Caco-2 (cell line): ENCODE results near the gene ASB15. TPM values are rescaled to one million over a fixed set of nuclear protein-coding genes. Genes with fewer than 3 reads are reported as not detected.
A peak's percentile ranks its signal among the peaks of the same experiment; 100 is the strongest.

ENCODE experiments used
- BruUV-seq: library from RNA; stranded (reverse); fragments of 400-500 nt; replicated peaks from 2 replicates; lab custom pipeline; 2021; lab: Mats Ljungman, UMichigan
- CTCF ChIA-PET: fragments of 300-600 bp; sonication (Branson Sonifier 250); formaldehyde crosslinking; loops from one replicate; lab custom pipeline; 2022; ENCODE audit warnings: antibody characterized with exemption; lab: Charles Lee
- POLR2A ChIA-PET: fragments of 300-600 bp; sonication (Branson Sonifier 250); formaldehyde crosslinking; loops from one replicate; lab custom pipeline; 2022; ENCODE audit warnings: antibody characterized with exemption; lab: Charles Lee
- DNase-seq, 2 experiments: peaks; one replicate each; pipeline versions ENCODE4 v3.0.0 to v3.0.0-alpha.2; 2020 to 2022
- H3K27me3 ChIP-seq: replicated peaks from 2 replicates; pipeline ENCODE4 v1.6.0; 2011; ENCODE audit warnings: low read length; ENCODE audit not compliant: control insufficient read depth, insufficient read depth
- H3K36me3 ChIP-seq: 2 replicates; pipeline ENCODE4 v1.5.1; 2011; ENCODE audit warnings: low read length; ENCODE audit not compliant: control insufficient read depth, insufficient read depth
- H3K4me1 ChIP-seq: fragments of 250-450 bp; sonication (Bioruptor Pico); 2 replicates; pipeline ENCODE4 v1.5.1; 2020; ENCODE audit warnings: mild to moderate bottlenecking
- H3K4me3 ChIP-seq: 2 replicates; pipeline ENCODE4 v1.5.1; 2011; ENCODE audit warnings: low read depth, mild to moderate bottlenecking, control low read depth, low read length
- H3K9me3 ChIP-seq: fragments of 250-450 bp; sonication (Bioruptor Pico); 2 replicates; pipeline ENCODE4 v1.5.1; 2020; ENCODE audit warnings: mild to moderate bottlenecking, moderate library complexity
- H3K27ac Mint-ChIP-seq: one replicate; pipeline ENCODE4 v1.8.0; 2022; ENCODE audit warnings: mixed read lengths; ENCODE audit not compliant: unreplicated experiment
- H3K27me3 Mint-ChIP-seq: one replicate; pipeline ENCODE4 v1.8.0; 2022; ENCODE audit warnings: mixed read lengths; ENCODE audit not compliant: insufficient read depth, unreplicated experiment
- H3K36me3 Mint-ChIP-seq: one replicate; pipeline ENCODE4 v1.8.0; 2022; ENCODE audit warnings: mild to moderate bottlenecking, mixed read lengths; ENCODE audit not compliant: insufficient read depth, unreplicated experiment
- H3K4me1 Mint-ChIP-seq: one replicate; pipeline ENCODE4 v1.8.0; 2022; ENCODE audit warnings: low read depth, mixed read lengths; ENCODE audit not compliant: unreplicated experiment
- H3K4me3 Mint-ChIP-seq: one replicate; pipeline ENCODE4 v1.8.0; 2022; ENCODE audit warnings: mild to moderate bottlenecking, moderate library complexity, mixed read lengths; ENCODE audit not compliant: unreplicated experiment
- H3K9me3 Mint-ChIP-seq: one replicate; pipeline ENCODE4 v1.8.0; 2022; ENCODE audit warnings: mixed read lengths; ENCODE audit not compliant: unreplicated experiment
- CTCF ChIP-seq, 2 experiments: fragments of 200-600 bp in 1 of 2; IDR thresholded peaks; 1 replicate in 1 of 2; 2 replicates in 1 of 2; pipeline versions ENCODE4 v1.5.1 to v1.8.0; 2011 to 2022; ENCODE audit warnings: antibody characterized with exemption in 1 of 2, control low read depth in 1 of 2, inconsistent platforms in 1 of 2, low read depth in 1 of 2, low read length in 1 of 2, mild to moderate bottlenecking in 1 of 2, moderate library complexity in 1 of 2; ENCODE audit not compliant: insufficient read depth in 1 of 2, severe bottlenecking in 1 of 2, unreplicated experiment in 1 of 2
- intact Hi-C: fragments of 100-400 bp; cut with micrococcal nuclease; formaldehyde crosslinking; loops from one replicate; pipeline ENCODE4 v1.10.0; 2022; ENCODE audit not compliant: unreplicated experiment
- total RNA-seq: library from RNA; stranded (reverse); gene quantifications from 2 replicates; pipeline ENCODE4 v1.2.3, GENCODE V29; 2022

ASB15 gene
- total RNA-seq, 1 experiment from 2014 or later = not detected

- ChIA-PET CTCF (no interaction called here), POLR2A (no interaction called here)
- H3K4me1 Mint-ChIP-seq = peaks cover 5% of the 10 kb centered on the region
- H3K4me3 Mint-ChIP-seq = no peak overlapping the region
- no peaks in the 10 kb centered on the region for H3K9me3 Mint-ChIP-seq
- H3K27me3 Mint-ChIP-seq = peaks cover 5% of the 10 kb centered on the region
- Histone ChIP-seq H3K4me1 (no peaks in the 10 kb centered on the region), H3K36me3 (no peaks in the 10 kb centered on the region), H3K27me3 (no peaks in the 10 kb centered on the region), H3K4me3 (no peak overlapping the region), H3K9me3 (no peaks in the 10 kb centered on the region)
- H3K36me3 Mint-ChIP-seq = no peaks in the 10 kb centered on the region
- BruUV-seq = no TSS peak
- intact Hi-C loops = no loop called here
- no peak overlapping the region for H3K27ac Mint-ChIP-seq
- no peak for TF ChIP-seq CTCF (IDR thresholded peaks at IDR 0.05; ENCODE audit: insufficient read depth in 1 of 2, low read depth in 1 of 2, low read length in 1 of 2, severe bottlenecking in 1 of 2, unreplicated experiment in 1 of 2)
- DNase-seq = no peak
These were observed 17.8 kb upstream of the ASB15 start for GRCh38 chr7:123583821-123584220.

GRCh38 chr7:123588376-123588775, 13.2 kb upstream of the ASB15 start:
- no peak overlapping the region for H3K27ac Mint-ChIP-seq
- no peak overlapping the region for H3K4me3 Mint-ChIP-seq
- Histone ChIP-seq H3K4me1 (no peaks in the 10 kb centered on the region), H3K9me3 (no peaks in the 10 kb centered on the region), H3K36me3 (no peaks in the 10 kb centered on the region), H3K4me3 (no peak overlapping the region), H3K27me3 (no peaks in the 10 kb centered on the region)
- BruUV-seq = no TSS peak
- TF ChIP-seq CTCF (IDR thresholded peaks at IDR 0.05; ENCODE audit: insufficient read depth in 1 of 2, low read depth in 1 of 2, low read length in 1 of 2, severe bottlenecking in 1 of 2, unreplicated experiment in 1 of 2) = no peak
- no peaks in the 10 kb centered on the region for H3K36me3 Mint-ChIP-seq
- no peaks in the 10 kb centered on the region for H3K4me1 Mint-ChIP-seq
- intact Hi-C loops = no loop called here
- POLR2A ChIA-PET = no interaction called here
- H3K9me3 Mint-ChIP-seq = no peaks in the 10 kb centered on the region
- no peak for DNase-seq
- peaks cover 3% of the 10 kb centered on the region for H3K27me3 Mint-ChIP-seq
- CTCF ChIA-PET = no interaction called here

GRCh38 chr7:123594813-123595241, 6.8 kb upstream of the ASB15 start:
- H3K36me3 ChIP-seq = no peaks in the 10 kb centered on the region
- no peaks in the 10 kb centered on the region for H3K4me1 Mint-ChIP-seq

More at GRCh38 chr7:123594813-123595241, 6.8 kb upstream of the ASB15 start:
- peak in 1 of 2 experiments; percentile 21 for DNase-seq
- H3K9me3 ChIP-seq = no peaks in the 10 kb centered on the region
- H3K27me3 ChIP-seq = no peaks in the 10 kb centered on the region
- Mint-ChIP-seq H3K27me3 (no peaks in the 10 kb centered on the region), H3K9me3 (no peaks in the 10 kb centered on the region), H3K36me3 (no peaks in the 10 kb centered on the region), H3K27ac (no peak overlapping the region), H3K4me3 (no peak overlapping the region)
- intact Hi-C loops = no loop called here
- ChIA-PET POLR2A (no interaction called here), CTCF (no interaction called here)
- no TSS peak for BruUV-seq
- H3K4me3 ChIP-seq = no peak overlapping the region
- H3K4me1 ChIP-seq = no peaks in the 10 kb centered on the region
- no peak for TF ChIP-seq CTCF (IDR thresholded peaks at IDR 0.05; ENCODE audit: insufficient read depth in 1 of 2, low read depth in 1 of 2, low read length in 1 of 2, severe bottlenecking in 1 of 2, unreplicated experiment in 1 of 2)
